Effector memory CD8-positive, alpha-beta T cell (primary cell): ENCODE measurements around the gene ANKS1A.
A peak's percentile ranks its signal among the peaks of the same experiment; 100 is the strongest.

Experiments used
- ATAC-seq: fragments of 150-1000 bp; cut with Tn5 transposase; replicated peaks from 2 replicates; pipeline ENCODE4 v1.10.0; 2021; ENCODE audit warnings: mild to moderate bottlenecking, moderate library complexity
- DNase-seq, 3 experiments: peaks; one replicate each; pipeline ENCODE4 v3.0.0; 2021
- H3K27ac Mint-ChIP-seq, 2 donors: one replicate each; pipeline ENCODE4 v1.8.0; 2022; ENCODE audit warnings: mild to moderate bottlenecking in 2 of 2, mixed read lengths in 2 of 2, moderate library complexity in 2 of 2
- H3K27me3 Mint-ChIP-seq, 2 donors: one replicate each; pipeline ENCODE4 v1.8.0; 2022; ENCODE audit warnings: mixed read lengths in 2 of 2
- H3K36me3 Mint-ChIP-seq: one replicate; pipeline ENCODE4 v1.8.0; 2022; ENCODE audit warnings: mild to moderate bottlenecking, moderate library complexity, mixed read lengths; ENCODE audit not compliant: insufficient read depth
- H3K4me1 Mint-ChIP-seq, 2 donors: one replicate each; pipeline ENCODE4 v1.8.0; 2022; ENCODE audit warnings: low read depth in 2 of 2, mixed read lengths in 2 of 2
- H3K4me3 Mint-ChIP-seq, 2 donors: one replicate each; pipeline ENCODE4 v1.8.0; 2022; ENCODE audit warnings: mild to moderate bottlenecking in 2 of 2, mixed read lengths in 2 of 2, moderate library complexity in 2 of 2
- H3K9me3 Mint-ChIP-seq, 2 donors: one replicate each; pipeline ENCODE4 v1.8.0; 2022; ENCODE audit warnings: mixed read lengths in 2 of 2

ANKS1A gene

DNA sequence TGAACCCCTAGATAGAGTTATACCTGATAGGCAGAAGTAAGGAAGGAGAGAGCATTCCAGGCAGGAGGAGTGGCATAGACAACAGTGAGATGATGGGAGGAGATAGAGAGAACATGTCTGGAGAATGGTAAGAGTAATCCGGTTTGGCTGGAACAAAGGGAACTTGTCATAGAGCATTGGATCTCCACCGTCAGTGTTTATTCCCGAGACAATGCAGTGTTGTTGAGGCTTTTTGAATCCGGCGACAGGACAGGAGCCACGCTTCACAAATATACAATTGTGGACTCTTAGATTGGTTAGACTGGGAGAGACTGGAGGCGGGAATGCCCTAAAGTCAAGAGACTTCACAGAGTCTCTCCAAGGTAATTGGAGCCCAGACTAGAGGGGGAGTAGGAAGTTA is 119.8 kb downstream of the ANKS1A start:
- no peaks in the 10 kb centered on the region for H3K36me3 Mint-ChIP-seq
- no peak overlapping the region for H3K4me3 Mint-ChIP-seq
- H3K9me3 Mint-ChIP-seq: no peaks in the 10 kb centered on the region
- H3K27ac Mint-ChIP-seq: no peak overlapping the region
- ATAC-seq: no peak
- H3K4me1 Mint-ChIP-seq: no peaks in the 10 kb centered on the region
- H3K27me3 Mint-ChIP-seq: no peaks in the 10 kb centered on the region
- DNase-seq: no peak

DNA sequence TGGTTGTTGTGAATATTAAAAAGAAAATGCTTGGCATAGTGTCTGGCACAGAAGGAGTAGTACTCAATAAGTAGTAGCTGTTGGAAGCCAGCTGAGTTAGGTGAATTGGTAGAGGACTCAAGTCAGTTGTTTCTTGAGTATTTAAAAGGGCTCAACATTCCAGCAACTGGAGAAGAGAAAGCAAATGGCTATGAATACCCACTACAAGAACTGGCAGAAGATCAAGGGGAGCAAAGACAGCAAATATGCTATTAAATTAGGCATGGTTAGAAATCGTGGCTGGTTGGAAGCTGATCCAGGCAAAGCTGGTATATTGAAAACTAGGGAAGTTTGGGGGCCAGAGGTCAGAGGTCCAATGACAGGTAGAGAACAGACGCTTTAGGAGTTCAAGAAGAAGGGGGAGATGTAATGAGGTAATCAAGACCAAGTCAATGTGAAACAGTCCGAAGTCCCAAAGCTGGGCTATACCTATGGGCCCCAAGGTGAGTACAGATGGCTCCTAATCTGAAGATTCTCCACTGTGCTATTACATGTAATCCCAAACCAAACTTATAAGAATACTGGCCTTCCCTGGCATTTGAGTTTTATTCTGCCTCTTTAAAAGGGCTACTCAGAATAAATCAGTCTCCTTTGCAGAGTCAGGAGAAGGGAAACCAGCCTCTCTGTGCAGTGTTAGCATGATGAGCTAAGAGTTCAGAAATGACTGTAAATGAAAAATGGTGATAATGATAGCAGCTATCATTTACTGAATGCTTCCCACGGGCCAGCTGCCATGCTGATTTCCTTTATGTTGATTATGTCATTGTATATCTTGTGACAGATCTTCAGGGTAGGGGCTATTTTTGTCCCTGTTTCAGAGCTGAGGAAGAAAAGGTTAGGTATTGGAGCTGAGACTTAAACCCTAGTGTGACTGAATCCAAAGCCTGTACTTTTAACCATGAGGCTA is 122.3 kb downstream of the ANKS1A start:
- no peaks in the 10 kb centered on the region for H3K27me3 Mint-ChIP-seq
- H3K4me3 Mint-ChIP-seq: no peak overlapping the region
- DNase-seq (no peak), ATAC-seq (no peak)
- H3K4me1 Mint-ChIP-seq: no peaks in the 10 kb centered on the region
- no peaks in the 10 kb centered on the region for H3K9me3 Mint-ChIP-seq
- H3K36me3 Mint-ChIP-seq: no peaks in the 10 kb centered on the region
- H3K27ac Mint-ChIP-seq: no peak overlapping the region

DNA sequence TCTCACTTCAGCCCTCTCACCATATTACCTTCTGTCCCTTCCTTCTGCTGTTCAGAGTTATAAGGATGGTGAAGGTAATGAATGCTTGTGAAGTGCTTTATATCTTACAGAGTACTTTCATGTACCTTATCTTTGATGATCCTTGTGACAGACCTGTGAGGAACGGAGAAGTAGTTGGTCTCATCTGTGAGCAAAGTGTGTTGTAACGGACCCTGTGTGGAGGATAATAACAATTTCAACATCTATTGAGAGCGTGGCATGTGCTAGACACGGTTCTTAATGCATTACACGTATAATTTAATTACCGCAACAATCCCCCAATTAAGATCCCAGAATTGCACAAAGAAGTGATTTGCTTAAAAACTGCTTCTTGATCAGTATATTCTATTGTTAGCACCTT is 124.6 kb downstream of the ANKS1A start:
- DNase-seq: no peak
- Mint-ChIP-seq H3K27ac (no peak overlapping the region), H3K4me1 (no peaks in the 10 kb centered on the region), H3K27me3 (no peaks in the 10 kb centered on the region), H3K9me3 (no peaks in the 10 kb centered on the region), H3K4me3 (no peak overlapping the region), H3K36me3 (no peaks in the 10 kb centered on the region)
- ATAC-seq: no peak

DNA sequence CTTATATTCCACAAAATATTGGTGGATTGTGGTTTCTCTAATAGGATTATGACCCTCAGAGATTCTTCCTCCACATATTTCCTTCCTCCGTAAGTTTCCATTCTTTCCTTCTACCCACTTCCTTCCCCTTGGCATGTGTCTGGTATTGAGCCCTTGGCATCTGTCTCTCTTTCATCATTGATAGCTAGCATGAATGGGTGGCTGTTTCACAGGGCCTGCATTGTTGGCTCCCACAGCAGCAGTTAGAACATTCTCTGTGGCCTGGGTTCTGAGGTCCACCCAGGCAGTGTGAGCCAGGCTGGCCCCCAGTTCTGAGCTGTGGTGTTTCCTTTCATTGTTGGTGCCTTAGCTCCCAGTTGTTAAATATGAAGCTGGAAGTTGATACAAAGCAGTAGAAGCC is 125.3 kb downstream of the ANKS1A start:
- H3K9me3 Mint-ChIP-seq: no peaks in the 10 kb centered on the region
- DNase-seq (no peak), ATAC-seq (no peak)
- H3K27ac Mint-ChIP-seq: no peak overlapping the region
- no peaks in the 10 kb centered on the region for H3K36me3 Mint-ChIP-seq
- H3K4me3 Mint-ChIP-seq: no peak overlapping the region
- H3K27me3 Mint-ChIP-seq: no peaks in the 10 kb centered on the region
- no peaks in the 10 kb centered on the region for H3K4me1 Mint-ChIP-seq

DNA sequence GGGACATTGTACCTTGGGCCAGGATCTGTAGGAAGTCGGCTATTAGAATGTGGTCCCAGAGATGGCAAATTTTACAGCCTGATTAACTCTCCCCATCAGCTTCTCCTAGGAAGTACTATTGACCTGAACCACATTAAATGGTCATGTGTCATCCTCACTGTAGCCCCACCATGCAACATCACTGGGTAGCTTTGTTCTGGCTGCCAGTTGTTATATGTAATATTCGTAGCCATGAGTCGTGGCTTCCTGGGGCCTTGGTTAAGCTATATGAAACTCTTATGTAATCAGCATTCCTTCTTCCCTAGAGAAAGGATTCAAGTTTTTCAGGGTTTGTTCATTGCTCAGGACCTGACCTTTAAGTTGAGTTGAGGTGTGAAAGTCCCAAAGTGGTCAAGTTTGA is 125.7 kb downstream of the ANKS1A start:
- Mint-ChIP-seq H3K4me1 (no peaks in the 10 kb centered on the region), H3K27ac (no peak overlapping the region), H3K36me3 (no peaks in the 10 kb centered on the region), H3K27me3 (no peaks in the 10 kb centered on the region), H3K9me3 (no peaks in the 10 kb centered on the region), H3K4me3 (no peak overlapping the region)
- DNase-seq (no peak), ATAC-seq (no peak)

DNA sequence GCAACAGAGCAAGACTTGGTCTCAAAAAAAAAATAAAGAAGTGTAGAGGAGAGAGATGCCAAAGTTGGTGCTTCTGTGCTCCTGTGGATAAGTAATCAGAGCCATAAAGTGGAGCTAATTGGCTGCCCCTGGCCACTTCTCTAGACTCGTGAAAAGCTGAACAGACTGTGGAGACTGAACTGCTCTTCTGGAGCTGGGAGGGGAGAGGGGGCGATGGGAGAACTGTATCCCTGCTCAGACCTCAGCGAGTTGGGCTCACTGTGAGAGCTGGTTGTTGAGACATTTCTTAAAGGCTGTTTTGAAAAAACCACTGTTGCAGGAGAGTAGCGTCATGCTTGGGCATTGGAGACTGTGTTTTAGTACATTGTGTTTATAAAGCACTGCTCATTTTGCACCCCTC is 126.4 kb downstream of the ANKS1A start:
- Mint-ChIP-seq H3K36me3 (no peaks in the 10 kb centered on the region), H3K4me3 (no peak overlapping the region), H3K9me3 (no peaks in the 10 kb centered on the region), H3K27me3 (no peaks in the 10 kb centered on the region), H3K4me1 (no peaks in the 10 kb centered on the region), H3K27ac (no peak overlapping the region)
- ATAC-seq: no peak
- DNase-seq: no peak

DNA sequence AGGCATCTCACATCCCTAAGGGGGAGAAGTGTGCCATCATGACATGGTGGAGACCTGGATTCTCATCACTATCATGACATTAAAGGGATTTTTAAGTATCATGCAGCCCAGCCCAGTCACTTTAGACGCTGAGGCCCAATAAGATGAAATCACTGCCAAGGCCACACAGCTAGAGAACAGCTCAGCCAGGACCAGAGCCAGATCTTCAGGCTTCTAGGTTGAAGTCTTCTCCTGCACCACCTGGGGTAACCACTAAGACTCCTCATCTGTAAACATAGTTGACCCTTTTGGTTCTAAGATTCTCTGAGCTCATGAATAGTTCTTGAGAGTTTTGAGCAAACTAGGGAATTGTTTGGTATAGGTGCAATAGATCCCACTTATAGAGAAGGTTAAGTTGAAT is 126.9 kb downstream of the ANKS1A start:
- no peaks in the 10 kb centered on the region for H3K36me3 Mint-ChIP-seq
- no peak overlapping the region for H3K27ac Mint-ChIP-seq
- DNase-seq: no peak
- no peaks in the 10 kb centered on the region for H3K9me3 Mint-ChIP-seq
- H3K4me1 Mint-ChIP-seq: no peaks in the 10 kb centered on the region
- H3K27me3 Mint-ChIP-seq: no peaks in the 10 kb centered on the region
- ATAC-seq: no peak
- no peak overlapping the region for H3K4me3 Mint-ChIP-seq

DNA sequence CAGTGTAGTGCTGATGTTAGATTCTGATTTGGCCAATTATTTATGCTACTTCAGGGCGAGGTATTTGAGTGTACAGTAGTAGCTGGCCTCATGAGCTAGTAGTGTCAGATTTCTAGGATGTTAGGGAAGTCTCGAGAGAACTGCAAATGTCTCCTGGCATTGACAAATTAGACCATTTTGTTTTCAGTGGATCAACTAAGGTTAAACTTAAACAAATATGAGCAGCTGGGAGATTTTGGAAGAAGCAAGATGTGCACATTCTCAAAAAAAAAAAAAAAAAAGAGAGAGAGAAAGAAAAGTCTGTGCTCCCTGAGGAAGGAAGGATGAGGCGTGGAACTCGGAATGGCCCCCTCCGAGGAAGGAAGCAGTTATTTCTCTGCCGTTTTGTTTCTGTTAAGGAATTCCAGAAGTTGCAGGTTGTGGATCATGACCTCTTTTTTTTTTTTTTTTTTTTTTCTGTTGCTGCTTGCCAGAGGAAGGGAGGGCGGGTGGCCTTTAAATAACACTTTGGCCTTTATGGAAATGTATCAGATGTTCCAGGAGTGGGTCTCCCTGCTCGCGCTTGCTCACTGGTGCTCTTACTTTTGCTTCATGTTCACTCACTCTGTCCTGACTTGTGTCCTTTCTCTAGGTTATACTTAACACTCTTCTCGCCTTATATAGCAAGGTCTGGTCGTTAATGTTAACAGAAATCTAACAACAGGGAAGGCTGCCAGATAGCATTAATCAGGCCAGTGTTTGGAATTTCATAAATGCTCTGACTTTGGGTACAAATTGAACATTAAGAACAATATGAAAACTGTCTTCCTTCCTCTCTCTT is 127.7 kb downstream of the ANKS1A start:
- no peaks in the 10 kb centered on the region for H3K36me3 Mint-ChIP-seq
- H3K9me3 Mint-ChIP-seq: no peaks in the 10 kb centered on the region
- no peak for ATAC-seq
- no peak overlapping the region for H3K4me3 Mint-ChIP-seq
- DNase-seq: no peak
- H3K27ac Mint-ChIP-seq: peak overlapping the region in 1 of 2 donors; percentile 64
- H3K4me1 Mint-ChIP-seq: peaks cover 0 to 1% of the 10 kb centered on the region in 2 donors
- H3K27me3 Mint-ChIP-seq: no peaks in the 10 kb centered on the region

DNA sequence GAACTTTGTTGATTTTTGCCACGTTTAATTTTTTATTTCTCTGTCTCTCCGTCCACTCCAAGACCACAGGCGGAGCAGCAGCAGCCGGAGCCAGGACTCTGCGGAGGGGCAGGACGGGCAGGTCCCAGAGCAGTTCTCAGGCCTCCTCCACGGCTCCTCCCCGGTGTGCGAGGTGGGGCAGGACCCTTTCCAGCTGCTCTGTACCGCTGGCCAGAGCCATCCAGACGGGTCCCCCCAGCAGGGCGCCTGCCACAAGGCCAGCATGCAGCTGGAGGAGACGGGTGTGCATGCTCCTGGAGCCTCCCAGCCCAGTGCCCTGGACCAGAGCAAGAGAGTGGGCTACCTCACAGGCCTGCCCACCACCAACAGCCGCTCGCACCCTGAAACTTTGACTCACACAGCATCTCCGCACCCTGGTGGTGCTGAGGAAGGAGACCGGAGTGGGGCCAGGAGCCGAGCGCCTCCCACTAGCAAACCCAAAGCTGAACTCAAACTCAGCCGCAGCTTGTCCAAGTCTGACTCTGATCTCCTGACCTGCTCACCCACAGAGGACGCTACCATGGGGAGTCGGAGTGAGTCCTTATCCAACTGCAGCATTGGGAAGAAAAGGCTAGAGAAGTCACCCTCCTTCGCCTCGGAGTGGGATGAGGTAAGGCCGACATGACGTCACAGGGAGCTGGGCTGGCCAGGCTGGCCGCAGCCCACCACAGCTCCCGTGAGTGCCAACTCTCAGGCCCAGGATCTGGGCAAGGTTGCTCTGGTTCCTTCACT is 128.5 kb downstream of the ANKS1A start:
- no peak for ATAC-seq
- H3K4me3 Mint-ChIP-seq: no peak overlapping the region
- peaks cover 0 to 1% of the 10 kb centered on the region in 2 donors for H3K4me1 Mint-ChIP-seq
- H3K9me3 Mint-ChIP-seq: no peaks in the 10 kb centered on the region
- H3K36me3 Mint-ChIP-seq: no peaks in the 10 kb centered on the region
- H3K27me3 Mint-ChIP-seq: no peaks in the 10 kb centered on the region
- H3K27ac Mint-ChIP-seq: peak overlapping the region in 1 of 2 donors; percentile 64
- DNase-seq: no peak

DNA sequence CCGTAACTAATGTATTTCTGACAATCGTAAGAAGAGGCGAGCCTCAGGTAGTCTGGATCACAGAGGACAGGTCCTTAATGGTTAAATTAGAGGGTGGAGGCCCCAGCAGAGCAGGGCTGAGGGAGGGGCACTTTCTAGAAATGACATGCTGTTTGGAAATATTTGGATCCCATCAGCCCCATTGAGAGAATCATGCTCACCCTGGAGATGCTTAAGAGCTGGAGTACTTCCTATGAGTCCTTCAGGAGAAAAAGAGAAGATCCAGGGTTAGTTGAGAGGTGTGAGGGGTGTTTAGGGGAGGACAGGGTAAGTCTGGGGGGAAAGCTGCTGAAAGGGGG is 129.1 kb downstream of the ANKS1A start:
- no peak overlapping the region for H3K27ac Mint-ChIP-seq

DNA sequence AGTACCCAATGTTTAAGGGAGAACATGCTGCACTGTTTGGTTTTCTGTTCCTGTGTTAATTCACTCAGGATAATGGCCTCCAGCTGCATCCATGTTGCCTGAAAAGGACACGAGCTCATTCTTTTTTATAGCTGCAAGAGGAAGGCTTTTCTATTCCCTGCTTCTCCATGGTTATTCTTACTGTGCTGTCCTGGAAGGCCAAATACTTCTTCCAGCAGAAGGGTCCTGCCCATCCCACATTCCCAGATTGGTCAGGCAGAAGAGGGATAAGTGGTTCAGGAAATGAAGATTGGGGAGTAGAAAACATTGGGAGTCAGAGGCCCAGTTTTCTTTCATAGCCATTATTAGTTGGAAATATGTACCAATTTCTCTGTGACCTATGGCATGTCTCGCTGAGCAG is 129.7 kb downstream of the ANKS1A start:
- Mint-ChIP-seq H3K4me3 (no peak overlapping the region), H3K36me3 (no peaks in the 10 kb centered on the region), H3K27me3 (no peaks in the 10 kb centered on the region), H3K9me3 (no peaks in the 10 kb centered on the region), H3K27ac (no peak overlapping the region), H3K4me1 (peaks cover 0 to 1% of the 10 kb centered on the region in 2 donors)
- DNase-seq (no peak), ATAC-seq (no peak)

More for the DNA sequence above, 129.1 kb downstream of the ANKS1A start:
- no peak overlapping the region for H3K4me3 Mint-ChIP-seq
- no peaks in the 10 kb centered on the region for H3K9me3 Mint-ChIP-seq
- no peaks in the 10 kb centered on the region for H3K27me3 Mint-ChIP-seq
- no peaks in the 10 kb centered on the region for H3K36me3 Mint-ChIP-seq
- H3K4me1 Mint-ChIP-seq: peaks cover 0 to 1% of the 10 kb centered on the region in 2 donors
- DNase-seq (no peak), ATAC-seq (no peak)

DNA sequence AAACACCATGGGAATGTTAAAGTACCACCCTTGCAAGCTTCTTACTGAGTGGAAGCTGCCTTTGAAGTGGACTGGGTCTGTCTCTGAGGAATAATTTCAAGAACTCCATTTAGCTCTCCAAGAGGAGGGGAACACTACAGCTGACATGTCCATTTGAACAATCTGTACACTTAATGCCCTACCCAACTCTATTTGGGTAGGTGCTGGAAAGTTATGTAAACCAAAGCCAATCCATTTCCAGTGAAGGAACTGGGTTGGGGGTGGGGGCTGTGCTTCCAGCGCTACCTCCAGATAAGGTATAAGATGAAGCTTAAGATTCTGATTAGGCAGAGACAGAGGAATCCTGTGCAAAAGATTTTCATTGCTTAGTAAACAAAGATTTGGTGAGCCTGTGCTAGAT is 130.1 kb downstream of the ANKS1A start:
- Mint-ChIP-seq H3K27me3 (no peaks in the 10 kb centered on the region), H3K9me3 (no peaks in the 10 kb centered on the region), H3K4me1 (peaks cover 0 to 1% of the 10 kb centered on the region in 2 donors), H3K4me3 (no peak overlapping the region), H3K27ac (no peak overlapping the region), H3K36me3 (no peaks in the 10 kb centered on the region)
- ATAC-seq (no peak), DNase-seq (no peak)

DNA sequence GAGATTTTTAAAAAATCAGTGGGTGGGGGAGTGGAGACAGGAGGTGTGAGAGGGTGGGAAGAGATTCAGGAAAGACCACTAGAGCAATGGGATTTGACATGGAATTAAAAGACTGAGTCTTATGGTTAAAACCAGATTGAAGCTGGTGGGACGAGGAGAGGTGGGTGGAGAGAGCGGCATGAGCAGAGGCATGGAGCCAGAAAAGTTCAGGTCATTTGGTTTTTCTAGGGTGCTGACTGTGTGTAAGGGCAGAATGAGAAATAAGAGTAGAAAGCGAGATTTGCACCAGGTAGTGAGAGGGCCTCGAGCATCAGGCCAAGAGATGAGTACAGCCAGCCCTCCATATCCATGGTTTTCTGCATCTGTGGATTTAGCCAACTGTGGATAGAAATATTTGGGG is 130.8 kb downstream of the ANKS1A start:
- no peaks in the 10 kb centered on the region for H3K27me3 Mint-ChIP-seq
- H3K36me3 Mint-ChIP-seq: no peaks in the 10 kb centered on the region

More for the DNA sequence above, 130.8 kb downstream of the ANKS1A start:
- no peaks in the 10 kb centered on the region for H3K9me3 Mint-ChIP-seq
- ATAC-seq: no peak
- no peak for DNase-seq
- peak overlapping the region in 1 of 2 donors; percentile 17 for H3K27ac Mint-ChIP-seq
- peaks cover 0 to 1% of the 10 kb centered on the region in 2 donors for H3K4me1 Mint-ChIP-seq
- H3K4me3 Mint-ChIP-seq: no peak overlapping the region
